H9 (cell line): ENCODE data around the gene TTC1. TPM values are rescaled to one million over a fixed set of nuclear protein-coding genes. Genes with fewer than 3 reads are reported as not detected.
A peak's percentile ranks its signal among the peaks of the same experiment; 100 is the strongest.

ENCODE experiments used
- DNase-seq: peaks from one replicate; pipeline ENCODE4 v3.0.0-alpha.2; 2017
- H2AFZ ChIP-seq: one replicate; pipeline ENCODE4 v1.6.1; 2013; ENCODE audit warnings: mild to moderate bottlenecking, low read length, control low read depth, moderate library complexity
- H2AK5ac ChIP-seq: 2 replicates; pipeline ENCODE4 v1.6.1; 2013; ENCODE audit warnings: low read length, control low read depth, mixed read lengths; ENCODE audit not compliant: insufficient read length
- H2BK120ac ChIP-seq: one replicate; pipeline ENCODE4 v1.6.1; 2013; ENCODE audit warnings: low read depth, mild to moderate bottlenecking, low read length, control low read depth, inconsistent platforms; ENCODE audit not compliant: poor library complexity, severe bottlenecking
- H2BK12ac ChIP-seq: 2 replicates; pipeline ENCODE4 v1.6.1; 2013; ENCODE audit warnings: low read length, control low read depth, mixed read lengths, low read depth; ENCODE audit not compliant: insufficient read length
- H2BK15ac ChIP-seq: 2 replicates; pipeline ENCODE4 v1.6.1; 2013; ENCODE audit warnings: low read depth, low read length, control low read depth
- H2BK20ac ChIP-seq: one replicate; pipeline ENCODE4 v1.6.1; 2013; ENCODE audit warnings: low read depth, mild to moderate bottlenecking, low read length, control low read depth, inconsistent platforms; ENCODE audit not compliant: poor library complexity, severe bottlenecking
- H2BK5ac ChIP-seq: 2 replicates; pipeline ENCODE4 v1.6.1; 2013; ENCODE audit warnings: low read length, control low read depth, mixed read lengths; ENCODE audit not compliant: insufficient read length
- H3K14ac ChIP-seq: 2 replicates; pipeline ENCODE4 v1.6.1; 2013; ENCODE audit warnings: low read length, control low read depth; ENCODE audit not compliant: insufficient read depth
- H3K18ac ChIP-seq: 2 replicates; pipeline ENCODE4 v1.6.1; 2013; ENCODE audit warnings: low read depth, mild to moderate bottlenecking, mixed read lengths, low read length, control low read depth; ENCODE audit not compliant: insufficient read length
- H3K23ac ChIP-seq: 2 replicates; pipeline ENCODE4 v1.6.1; 2013; ENCODE audit warnings: low read length, control low read depth, mixed read lengths, low read depth; ENCODE audit not compliant: insufficient read length
- H3K23me2 ChIP-seq: 2 replicates; pipeline ENCODE4 v1.6.1; 2013; ENCODE audit warnings: low read depth, mild to moderate bottlenecking, mixed read lengths, low read length, control low read depth; ENCODE audit not compliant: insufficient read length, poor library complexity, severe bottlenecking
- H3K27ac ChIP-seq: 2 replicates; pipeline ENCODE4 v1.5.1; 2013; ENCODE audit warnings: low read length, control low read depth, mixed read lengths, low read depth; ENCODE audit not compliant: insufficient read length
- H3K27me3 ChIP-seq: 2 replicates; pipeline ENCODE4 v1.6.1; 2013; ENCODE audit warnings: low read length, control low read depth, inconsistent platforms; ENCODE audit not compliant: insufficient read depth
- H3K4ac ChIP-seq: 2 replicates; pipeline ENCODE4 v1.6.1; 2013; ENCODE audit warnings: low read depth, mild to moderate bottlenecking, control low read depth, inconsistent platforms, low read length, moderate library complexity
- H3K4me1 ChIP-seq: 2 replicates; pipeline ENCODE4 v1.6.1; 2013; ENCODE audit warnings: low read length, control low read depth, inconsistent platforms; ENCODE audit not compliant: insufficient read depth
- H3K4me2 ChIP-seq: 2 replicates; pipeline ENCODE4 v1.6.1; 2013; ENCODE audit warnings: low read length, control low read depth, mixed read lengths; ENCODE audit not compliant: insufficient read length, insufficient read depth
- H3K56ac ChIP-seq: 2 replicates; pipeline ENCODE4 v1.6.1; 2013; ENCODE audit warnings: low read depth, mild to moderate bottlenecking, mixed read lengths, low read length, control low read depth; ENCODE audit not compliant: insufficient read length
- H3K79me1 ChIP-seq: 2 replicates; pipeline ENCODE4 v1.6.1; 2013; ENCODE audit warnings: low read depth, mild to moderate bottlenecking, moderate library complexity, low read length, control low read depth, inconsistent platforms; ENCODE audit not compliant: insufficient read depth, poor library complexity, severe bottlenecking
- H3K79me2 ChIP-seq: 2 replicates; pipeline ENCODE4 v1.6.1; 2013; ENCODE audit warnings: low read length, control low read depth, inconsistent platforms; ENCODE audit not compliant: insufficient read depth
- H3K9ac ChIP-seq: 2 replicates; pipeline ENCODE4 v1.6.1; 2013; ENCODE audit warnings: low read length, control low read depth, mixed read lengths; ENCODE audit not compliant: insufficient read length; ENCODE audit errors: extremely low read depth
- H3K9me3 ChIP-seq: one replicate; pipeline ENCODE4 v1.6.1; 2013; ENCODE audit warnings: low read depth, low read length, inconsistent platforms; ENCODE audit not compliant: control insufficient read depth
- H3T11ph ChIP-seq: one replicate; pipeline ENCODE4 v1.6.1; 2013; ENCODE audit warnings: mild to moderate bottlenecking, low read length, control low read depth, inconsistent platforms
- H4K20me1 ChIP-seq: one replicate; pipeline ENCODE4 v1.6.1; 2013; ENCODE audit not compliant: control insufficient read depth, insufficient read length, insufficient read depth
- H4K5ac ChIP-seq: 2 replicates; pipeline ENCODE4 v1.6.1; 2013; ENCODE audit warnings: low read depth, mild to moderate bottlenecking, mixed read lengths, low read length, control low read depth; ENCODE audit not compliant: insufficient read length
- H4K8ac ChIP-seq: replicated peaks from 2 replicates; pipeline ENCODE4 v1.6.1; 2013; ENCODE audit warnings: low read length, control low read depth, mixed read lengths, low read depth; ENCODE audit not compliant: insufficient read length
- H4K91ac ChIP-seq: 2 replicates; pipeline ENCODE4 v1.6.1; 2013; ENCODE audit warnings: low read depth, mild to moderate bottlenecking, moderate library complexity, mixed read lengths, low read length, control low read depth; ENCODE audit not compliant: insufficient read length
- H3K27ac Mint-ChIP-seq, 3 experiments: 2 replicates in 2 of 3; 3 replicates in 1 of 3; pipeline ENCODE4 v1.8.0; 2020 to 2021; ENCODE audit warnings: mixed read lengths in 3 of 3, mild to moderate bottlenecking in 1 of 3, moderate library complexity in 1 of 3
- H3K27me3 Mint-ChIP-seq: 2 replicates; pipeline ENCODE4 v1.8.0; 2021; ENCODE audit warnings: low read depth, mild to moderate bottlenecking, moderate library complexity, mixed read lengths
- H3K36me3 Mint-ChIP-seq, 3 experiments: 2 replicates in 2 of 3; 3 replicates in 1 of 3; pipeline ENCODE4 v1.8.0; 2020 to 2021; ENCODE audit warnings: low read depth in 3 of 3, mixed read lengths in 3 of 3; ENCODE audit not compliant: insufficient read depth in 1 of 3
- H3K4me1 Mint-ChIP-seq, 2 experiments: 2 replicates each; pipeline ENCODE4 v1.8.0; 2020; ENCODE audit warnings: mixed read lengths in 2 of 2
- H3K4me3 Mint-ChIP-seq, 2 experiments: 2 replicates in 1 of 2; 3 replicates in 1 of 2; pipeline ENCODE4 v1.8.0; 2020 to 2021; ENCODE audit warnings: mild to moderate bottlenecking in 2 of 2, mixed read lengths in 2 of 2, moderate library complexity in 1 of 2
- H3K9me3 Mint-ChIP-seq, 2 experiments: 2 replicates in 1 of 2; 3 replicates in 1 of 2; pipeline ENCODE4 v1.8.0; 2020; ENCODE audit warnings: mild to moderate bottlenecking in 2 of 2, mixed read lengths in 2 of 2, moderate library complexity in 1 of 2
- CTCF ChIP-seq: fragments of 200-600 bp; sonication (generic); conservative IDR thresholded peaks from 3 replicates; pipeline ENCODE4 v1.8.0; 2021; ENCODE audit warnings: antibody characterized with exemption, mild to moderate bottlenecking
- WGBS: extraction: QIAGEN DNeasy Blood & Tissue Kit; methylation state at CpG from one replicate; pipeline ENCODE4 v1.1.7; 2013; ENCODE audit warnings: missing lambda C conversion rate, low lambda C conversion rate, mixed read lengths; ENCODE audit not compliant: insufficient read length; ENCODE audit errors: extremely low coverage; 5-methylcytosine and 5-hydroxymethylcytosine counted together
- total RNA-seq: library from RNA; stranded (reverse); gene quantifications from 2 replicates; pipeline ENCODE4 v1.2.1, GENCODE V29; 2021

Gene TTC1
- total RNA-seq, 1 experiment from 2014 or later = 62.6 TPM

DNA sequence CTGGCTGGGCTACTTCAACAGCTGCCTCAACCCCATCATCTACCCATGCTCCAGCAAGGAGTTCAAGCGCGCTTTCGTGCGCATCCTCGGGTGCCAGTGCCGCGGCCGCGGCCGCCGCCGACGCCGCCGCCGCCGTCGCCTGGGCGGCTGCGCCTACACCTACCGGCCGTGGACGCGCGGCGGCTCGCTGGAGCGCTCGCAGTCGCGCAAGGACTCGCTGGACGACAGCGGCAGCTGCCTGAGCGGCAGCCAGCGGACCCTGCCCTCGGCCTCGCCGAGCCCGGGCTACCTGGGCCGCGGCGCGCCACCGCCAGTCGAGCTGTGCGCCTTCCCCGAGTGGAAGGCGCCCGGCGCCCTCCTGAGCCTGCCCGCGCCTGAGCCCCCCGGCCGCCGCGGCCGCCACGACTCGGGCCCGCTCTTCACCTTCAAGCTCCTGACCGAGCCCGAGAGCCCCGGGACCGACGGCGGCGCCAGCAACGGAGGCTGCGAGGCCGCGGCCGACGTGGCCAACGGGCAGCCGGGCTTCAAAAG, 36.9 kb upstream of the TTC1 start:
- Histone ChIP-seq H3K27ac (no peak overlapping the region), H3K79me2 (no peaks in the 10 kb centered on the region), H2BK12ac (no peak overlapping the region), H4K5ac (no peak overlapping the region), H4K91ac (no peak overlapping the region), H3K4ac (no peak overlapping the region), H3K79me1 (no peaks in the 10 kb centered on the region), H3K23me2 (peaks cover 9% of the 10 kb centered on the region), H3K18ac (no peak overlapping the region), H3K9ac (no peak overlapping the region), H2BK120ac (no peak overlapping the region), H4K8ac (no peak overlapping the region), H3K9me3 (no peaks in the 10 kb centered on the region), H3K14ac (no peak overlapping the region), H3K56ac (no peak overlapping the region), H2BK15ac (no peak overlapping the region), H2BK5ac (no peak overlapping the region), H2AFZ (no peak overlapping the region), H3T11ph (no peak overlapping the region), H3K4me1 (no peaks in the 10 kb centered on the region), H3K23ac (no peak overlapping the region), H3K4me2 (peak overlapping the region; percentile 30), H3K27me3 (peaks cover 18% of the 10 kb centered on the region; the same call in 1 of the 2 replicates), H2BK20ac (no peak overlapping the region), H2AK5ac (no peak overlapping the region), H4K20me1 (no peaks in the 10 kb centered on the region)
- TF ChIP-seq CTCF = no peak
- Mint-ChIP-seq H3K27ac (no peak overlapping the region), H3K36me3 (peaks cover 0 to 2% (median 0%) of the 10 kb centered on the region in 3 experiments; a peak in 1 of 7 replicates), H3K4me3 (peak overlapping the region; percentile 44 to 73), H3K27me3 (peaks cover 70% of the 10 kb centered on the region), H3K4me1 (peaks cover 7 to 10% of the 10 kb centered on the region in 2 experiments), H3K9me3 (no peaks in the 10 kb centered on the region; a peak in 2 of 5 replicates)
- DNase-seq = peak; percentile 48
- WGBS = no CpG with 5 or more reads among the region's 76 CpGs
